Neural cell (in vitro differentiated cells): Measurements from ENCODE around the gene TXNDC16.

Source experiments
- EP300 ChIP-seq: fragments of 450-650 bp; conservative IDR thresholded peaks from 2 replicates; pipeline ENCODE4 v1.6.1; 2014; ENCODE audit warnings: antibody characterized with exemption, mild to moderate bottlenecking, moderate library complexity; ENCODE audit not compliant: poor library complexity, severe bottlenecking
- EZH2 ChIP-seq: fragments of 200-600, 300-800 bp; shearing (Covaris generic), sonication (generic); IDR thresholded peaks from 2 replicates; pipeline ENCODE4 v1.6.1; 2014; ENCODE audit warnings: antibody characterized with exemption, low read length, borderline replicate concordance, mild to moderate bottlenecking; ENCODE audit not compliant: insufficient read depth, poor library complexity, severe bottlenecking
- POLR2AphosphoS5 ChIP-seq: IDR thresholded peaks from 2 replicates; pipeline ENCODE4 v1.6.1; 2012
- SMC3 ChIP-seq: fragments of 450-650 bp; conservative IDR thresholded peaks from 2 replicates; pipeline ENCODE4 v1.6.1; 2014; ENCODE audit warnings: antibody characterized with exemption, mild to moderate bottlenecking, moderate library complexity; ENCODE audit not compliant: poor library complexity
- TAF1 ChIP-seq: IDR thresholded peaks from 2 replicates; pipeline ENCODE4 v1.6.1; 2012; ENCODE audit warnings: low read depth
- TF ChIP-seq, protein P1 (sequence below): fragments of 450-650 bp; IDR thresholded peaks from 2 replicates; pipeline ENCODE4 v1.5.1; 2014; ENCODE audit warnings: antibody characterized with exemption, mild to moderate bottlenecking, moderate library complexity; ENCODE audit not compliant: poor library complexity, severe bottlenecking
- TF ChIP-seq, protein P2 (sequence below): IDR thresholded peaks from 2 replicates; pipeline ENCODE4 v1.6.1; 2012; ENCODE audit warnings: borderline replicate concordance

DNA sequence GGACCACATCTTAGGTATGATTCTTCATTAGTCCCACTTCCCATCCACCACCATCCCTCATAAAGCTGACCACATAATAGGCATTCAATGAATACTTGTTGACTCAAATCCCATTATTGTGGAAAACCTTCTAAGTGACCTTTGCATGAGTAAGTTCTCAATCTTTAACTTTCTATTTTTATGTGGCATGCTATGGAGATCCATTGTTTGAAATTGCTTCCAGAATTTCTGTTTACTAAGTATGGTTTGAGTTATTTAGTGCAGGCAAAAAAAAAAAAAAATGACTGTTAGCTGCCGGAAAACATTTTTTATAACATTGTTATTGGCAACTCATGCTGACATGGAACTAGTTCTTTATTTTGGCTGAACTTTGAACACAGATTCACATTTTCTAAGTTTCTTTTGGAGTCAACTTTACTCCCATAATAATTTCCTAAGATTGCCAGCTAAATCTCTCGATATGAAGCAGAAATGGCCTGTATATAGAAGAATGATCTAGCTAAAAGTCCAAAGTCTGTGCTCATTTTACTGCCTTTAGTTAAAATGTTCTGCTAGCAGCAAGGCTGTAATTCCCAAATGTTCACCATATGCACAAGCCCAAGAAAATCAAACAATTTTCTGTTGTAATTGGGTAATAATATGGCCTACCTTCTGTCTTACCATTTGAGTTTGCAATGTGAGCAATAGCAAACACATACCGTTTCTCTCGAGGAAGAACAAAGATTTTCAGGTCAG is 160.3 kb downstream of the TXNDC16 start:
- TF ChIP-seq, protein P1, sequence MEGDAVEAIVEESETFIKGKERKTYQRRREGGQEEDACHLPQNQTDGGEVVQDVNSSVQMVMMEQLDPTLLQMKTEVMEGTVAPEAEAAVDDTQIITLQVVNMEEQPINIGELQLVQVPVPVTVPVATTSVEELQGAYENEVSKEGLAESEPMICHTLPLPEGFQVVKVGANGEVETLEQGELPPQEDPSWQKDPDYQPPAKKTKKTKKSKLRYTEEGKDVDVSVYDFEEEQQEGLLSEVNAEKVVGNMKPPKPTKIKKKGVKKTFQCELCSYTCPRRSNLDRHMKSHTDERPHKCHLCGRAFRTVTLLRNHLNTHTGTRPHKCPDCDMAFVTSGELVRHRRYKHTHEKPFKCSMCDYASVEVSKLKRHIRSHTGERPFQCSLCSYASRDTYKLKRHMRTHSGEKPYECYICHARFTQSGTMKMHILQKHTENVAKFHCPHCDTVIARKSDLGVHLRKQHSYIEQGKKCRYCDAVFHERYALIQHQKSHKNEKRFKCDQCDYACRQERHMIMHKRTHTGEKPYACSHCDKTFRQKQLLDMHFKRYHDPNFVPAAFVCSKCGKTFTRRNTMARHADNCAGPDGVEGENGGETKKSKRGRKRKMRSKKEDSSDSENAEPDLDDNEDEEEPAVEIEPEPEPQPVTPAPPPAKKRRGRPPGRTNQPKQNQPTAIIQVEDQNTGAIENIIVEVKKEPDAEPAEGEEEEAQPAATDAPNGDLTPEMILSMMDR: no peak
- TF ChIP-seq EP300 (no peak), TAF1 (no peak), POLR2AphosphoS5 (no peak), EZH2 (no peak), SMC3 (no peak)
- TF ChIP-seq, protein P2, sequence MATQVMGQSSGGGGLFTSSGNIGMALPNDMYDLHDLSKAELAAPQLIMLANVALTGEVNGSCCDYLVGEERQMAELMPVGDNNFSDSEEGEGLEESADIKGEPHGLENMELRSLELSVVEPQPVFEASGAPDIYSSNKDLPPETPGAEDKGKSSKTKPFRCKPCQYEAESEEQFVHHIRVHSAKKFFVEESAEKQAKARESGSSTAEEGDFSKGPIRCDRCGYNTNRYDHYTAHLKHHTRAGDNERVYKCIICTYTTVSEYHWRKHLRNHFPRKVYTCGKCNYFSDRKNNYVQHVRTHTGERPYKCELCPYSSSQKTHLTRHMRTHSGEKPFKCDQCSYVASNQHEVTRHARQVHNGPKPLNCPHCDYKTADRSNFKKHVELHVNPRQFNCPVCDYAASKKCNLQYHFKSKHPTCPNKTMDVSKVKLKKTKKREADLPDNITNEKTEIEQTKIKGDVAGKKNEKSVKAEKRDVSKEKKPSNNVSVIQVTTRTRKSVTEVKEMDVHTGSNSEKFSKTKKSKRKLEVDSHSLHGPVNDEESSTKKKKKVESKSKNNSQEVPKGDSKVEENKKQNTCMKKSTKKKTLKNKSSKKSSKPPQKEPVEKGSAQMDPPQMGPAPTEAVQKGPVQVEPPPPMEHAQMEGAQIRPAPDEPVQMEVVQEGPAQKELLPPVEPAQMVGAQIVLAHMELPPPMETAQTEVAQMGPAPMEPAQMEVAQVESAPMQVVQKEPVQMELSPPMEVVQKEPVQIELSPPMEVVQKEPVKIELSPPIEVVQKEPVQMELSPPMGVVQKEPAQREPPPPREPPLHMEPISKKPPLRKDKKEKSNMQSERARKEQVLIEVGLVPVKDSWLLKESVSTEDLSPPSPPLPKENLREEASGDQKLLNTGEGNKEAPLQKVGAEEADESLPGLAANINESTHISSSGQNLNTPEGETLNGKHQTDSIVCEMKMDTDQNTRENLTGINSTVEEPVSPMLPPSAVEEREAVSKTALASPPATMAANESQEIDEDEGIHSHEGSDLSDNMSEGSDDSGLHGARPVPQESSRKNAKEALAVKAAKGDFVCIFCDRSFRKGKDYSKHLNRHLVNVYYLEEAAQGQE: no peak
